HepG2 (cell line): ENCODE data around the gene ENHO. TPM values are rescaled to one million over a fixed set of nuclear protein-coding genes. Genes with fewer than 3 reads are reported as not detected.

Source experiments
- ATAC-seq: fragments of 200-7000 bp; cut with Tn5 transposase; 3 replicates; pipeline ENCODE4 v1.9.1; 2020; ENCODE audit warnings: mild to moderate bottlenecking, moderate library complexity
- BruUV-seq: library from RNA; stranded (reverse); fragments of 400-500 nt; replicated peaks from 2 replicates; lab custom pipeline; 2021; lab: Mats Ljungman, UMichigan
- CTCF ChIA-PET: fragments of 300-600 bp; formaldehyde crosslinking; extraction: SDS; loops from one replicate; lab custom pipeline; 2021; ENCODE audit warnings: low total read pairs, inconsistent platforms, low intra/inter-chr PET ratio; lab: Yijun Ruan, JAX
- POLR2A ChIA-PET: fragments of 350-600 bp; sonication (Branson Sonifier 250); formaldehyde crosslinking; loops from one replicate; lab custom pipeline; 2020; ENCODE audit warnings: antibody characterized with exemption, inconsistent platforms; lab: Yijun Ruan, JAX
- DNase-seq: peaks from one replicate; pipeline ENCODE4 v3.0.0-alpha.2; 2015; ENCODE audit warnings: low spot score
- FAIRE-seq: peaks from 3 replicates; lab custom pipeline; 2011; peaks lifted over from hg19 to GRCh38; lab: Jason Lieb, UNC
- H2AFZ ChIP-seq: one replicate; pipeline ENCODE4 v1.6.1; 2011; ENCODE audit warnings: low read length, inconsistent platforms
- H3K27ac ChIP-seq: fragments of 300-600 bp; 3 replicates; pipeline ENCODE4 v1.8.0; 2011; ENCODE audit warnings: mixed run types, mild to moderate bottlenecking, mixed read lengths, low read length, inconsistent platforms; ENCODE audit not compliant: insufficient read depth; ENCODE audit errors: extremely low read length
- H3K27me3 ChIP-seq, 2 experiments: fragments of 200-600 bp in 1 of 2; 2 replicates in 1 of 2; 3 replicates in 1 of 2; pipeline versions ENCODE4 v1.6.0 to v1.8.0; 2011; ENCODE audit warnings: low read length in 2 of 2, mild to moderate bottlenecking in 2 of 2, moderate library complexity in 2 of 2, inconsistent platforms in 1 of 2; ENCODE audit not compliant: insufficient read depth in 2 of 2, control insufficient read depth in 1 of 2
- H3K36me3 ChIP-seq, 2 experiments: fragments of 200-600 bp in 1 of 2; replicated peaks in 1 of 2; 2 replicates in 1 of 2; 3 replicates in 1 of 2; pipeline versions ENCODE4 v1.5.1 to v1.8.0; 2011; ENCODE audit warnings: low read length in 2 of 2, inconsistent platforms in 1 of 2; ENCODE audit not compliant: insufficient read depth in 2 of 2, control insufficient read depth in 1 of 2
- H3K4me1 ChIP-seq: 2 replicates; pipeline ENCODE4 v1.5.1; 2012; ENCODE audit warnings: low read length, inconsistent platforms; ENCODE audit not compliant: insufficient read depth
- H3K4me2 ChIP-seq: 2 replicates; pipeline ENCODE4 v1.6.0; 2011; ENCODE audit warnings: low read depth, low read length, inconsistent platforms
- H3K4me3 ChIP-seq, 3 experiments: fragments of 200-600 bp in 1 of 3; sonication (generic), shearing (Covaris generic) in 1 of 3; replicated peaks in 1 of 3; 2 replicates each; pipeline ENCODE4 v1.5.1; 2011 to 2016; ENCODE audit warnings: low read length in 3 of 3, inconsistent platforms in 2 of 3, low read depth in 2 of 3, mild to moderate bottlenecking in 2 of 3, control low read depth in 1 of 3, mixed read lengths in 1 of 3; ENCODE audit not compliant: insufficient read depth in 1 of 3
- H3K79me2 ChIP-seq: one replicate; pipeline ENCODE4 v1.6.1; 2011; ENCODE audit warnings: low read length, inconsistent platforms; ENCODE audit not compliant: insufficient read depth
- H3K9ac ChIP-seq: 2 replicates; pipeline ENCODE4 v1.6.0; 2011; ENCODE audit warnings: mild to moderate bottlenecking, low read depth, low read length, inconsistent platforms; ENCODE audit not compliant: insufficient read depth
- H3K9me3 ChIP-seq: 2 replicates; pipeline ENCODE4 v1.5.1; 2012; ENCODE audit warnings: mild to moderate bottlenecking, low read length
- H4K20me1 ChIP-seq: 2 replicates; pipeline ENCODE4 v1.6.0; 2011; ENCODE audit warnings: inconsistent platforms, mild to moderate bottlenecking, low read length, moderate library complexity; ENCODE audit not compliant: insufficient read depth
- ARID3A ChIP-seq: IDR thresholded peaks from 2 replicates; pipeline ENCODE4 v1.6.1; 2012; ENCODE audit warnings: low read depth, low read length, improper control_type of control experiment
- KDM2A ChIP-seq: sonication (generic); formaldehyde crosslinking; IDR thresholded peaks from 2 replicates; pipeline ENCODE4 v1.4.0; 2020; ENCODE audit warnings: low read depth, missing genetic modification reagents, borderline replicate concordance
- MBD4 ChIP-seq: IDR thresholded peaks from 2 replicates; pipeline ENCODE4 v1.6.1; 2012; ENCODE audit warnings: low read length, inconsistent platforms, borderline replicate concordance
- NFAT5 ChIP-seq: sonication (generic); formaldehyde crosslinking; IDR thresholded peaks from 2 replicates; pipeline ENCODE4 v1.4.0; 2020; ENCODE audit warnings: missing genetic modification reagents
- NFE2L2 ChIP-seq: fragments of 150-350 bp; IDR thresholded peaks from 2 replicates; pipeline ENCODE4 v1.6.1; 2014; ENCODE audit warnings: low read length
- TRIM22 ChIP-seq: fragments of 450-650 bp; IDR thresholded peaks from 2 replicates; pipeline ENCODE4 v1.6.1; 2017
- ZBTB39 ChIP-seq: sonication (generic); formaldehyde crosslinking; IDR thresholded peaks from 2 replicates; pipeline ENCODE4 v1.5.0; 2020; ENCODE audit warnings: missing genetic modification reagents
- ZNF251 ChIP-seq: sonication (generic); formaldehyde crosslinking; IDR thresholded peaks from 2 replicates; pipeline ENCODE4 v1.9.0; 2021; ENCODE audit warnings: mild to moderate bottlenecking, missing genetic modification reagents
- ZNF512B ChIP-seq: sonication (generic); formaldehyde crosslinking; IDR thresholded peaks from 2 replicates; pipeline ENCODE4 v1.5.1; 2020; ENCODE audit warnings: missing genetic modification reagents, mild to moderate bottlenecking, borderline replicate concordance
- in situ Hi-C: cut with HindIII; loops from 2 replicates; pipeline ENCODE4 v1.10.0; 2017; ENCODE audit warnings: low pct_unique_long_range_greater_than_20kb; ENCODE audit not compliant: extremely low pct_ligation_motif_present
- intact Hi-C: fragments of 100-400 bp; cut with micrococcal nuclease; formaldehyde crosslinking; loops from one replicate; pipeline ENCODE4 v1.10.0; 2022; ENCODE audit not compliant: unreplicated experiment
- polyA plus RNA-seq, 8 experiments: library from polyadenylated mRNA; depleted of rRNA in 3 of 8; stranded (reverse) in 7 of 8; unstranded in 1 of 8; fragments of >200 nt; fragmentation: Illumina TruSeq in 4 of 8; extraction: Trizol in 4 of 8; gene quantifications; 2 replicates each; pipeline versions ENCODE4 v1.2.1 to v1.2.3, GENCODE V29; 2011 to 2016; ENCODE audit warnings: low read depth in 4 of 8, missing spikeins in 1 of 8, mixed read lengths in 1 of 8; ENCODE audit not compliant: insufficient read depth in 1 of 8
- total RNA-seq, 5 experiments: library from RNA; depleted of rRNA; stranded (reverse); fragments of >200 nt; fragmentation: Illumina TruSeq; extraction: Trizol; gene quantifications; 2 replicates each; pipeline ENCODE4 v1.2.3, GENCODE V29; 2016; ENCODE audit warnings: low read depth in 1 of 5

Gene ENHO
- total and polyA plus RNA-seq, 2 of the 13 experiments (the other 11 are each of a cell fraction or from before 2014, with no cell fraction given) = 0.08 to 0.60 TPM

- Histone ChIP-seq H3K9me3 (no peaks in the 10 kb centered on the region), H3K27me3 (peaks cover 11 to 84% of the 10 kb centered on the region in 2 experiments), H4K20me1 (no peaks in the 10 kb centered on the region), H3K27ac (no peak overlapping the region), H3K79me2 (no peaks in the 10 kb centered on the region), H3K4me1 (no peaks in the 10 kb centered on the region), H3K36me3 (no peaks in the 10 kb centered on the region), H3K9ac (no peak overlapping the region), H3K4me2 (no peak overlapping the region), H3K4me3 (no peak overlapping the region), H2AFZ (no peak overlapping the region)
- in situ Hi-C loops (no loop called here), intact Hi-C loops (no loop called here)
- CTCF ChIA-PET = no interaction called here
- FAIRE-seq (no peak), ATAC-seq (no peak), DNase-seq (no peak)
- POLR2A ChIA-PET = no interaction called here
- no TSS peak for BruUV-seq
- no peak for TF ChIP-seq ZNF512B (CRISPR knock-in tag)
- TF ChIP-seq KDM2A (CRISPR knock-in tag) = no peak
- no peak for TF ChIP-seq NFE2L2
- no peak for TF ChIP-seq ZNF251 (CRISPR knock-in tag)
- TF ChIP-seq ZBTB39 (CRISPR knock-in tag) = no peak
- no peak for TF ChIP-seq TRIM22
- TF ChIP-seq ARID3A = no peak
- no peak for TF ChIP-seq MBD4
- no peak for TF ChIP-seq NFAT5 (CRISPR knock-in tag)
These were observed 49.3 kb upstream of the ENHO start for GRCh38 chr9:34572092-34572491.
